ENCODE results near the gene CCDC32. TPM values are rescaled to one million over a fixed set of nuclear protein-coding genes. Genes with fewer than 3 reads are reported as not detected.

The CCDC32 gene
- total RNA-seq, 2 experiments from 2014 or later = 20.9 to 21.3 TPM

DNA sequence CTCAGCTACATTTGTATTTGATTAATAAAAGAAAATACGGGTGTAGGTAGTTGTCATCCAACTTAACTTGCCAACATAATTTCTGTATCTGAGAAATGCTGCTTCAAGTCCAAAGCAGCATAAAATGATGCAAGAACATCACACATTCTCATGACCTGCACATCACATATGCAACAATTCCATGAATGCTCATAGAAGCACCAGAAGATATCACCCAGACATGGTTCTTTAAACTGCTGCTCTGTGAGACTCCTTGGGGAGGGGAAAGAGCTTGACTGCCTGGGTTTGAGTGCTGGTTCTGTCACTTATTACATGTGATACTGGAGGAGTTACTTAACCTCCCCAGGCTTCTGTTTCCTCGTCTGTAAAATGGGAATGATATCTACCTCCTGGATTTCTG, 54.6 kb downstream of the CCDC32 start:
- no peak for ATAC-seq (ENCODE audit: poor library complexity)
- POLR2A ChIA-PET = no interaction called here

GRCh38 chr15:40508216-40508615, 56.6 kb downstream of the CCDC32 start:
- peaks cover 21% of the 10 kb centered on the region for H3K4me1 ChIP-seq (ENCODE audit: insufficient read depth, low read length)
- peaks cover 31% of the 10 kb centered on the region for H3K4me1 Mint-ChIP-seq (ENCODE audit: low read depth)
- H3K27ac ChIP-seq (ENCODE audit: low read depth in 1 of 2, low read length in 2 of 2) = no peak overlapping the region
- no peak overlapping the region for H3K27ac Mint-ChIP-seq
- H3K27me3 ChIP-seq (ENCODE audit: control insufficient read depth in 1 of 2, insufficient read depth in 2 of 2, low read length in 2 of 2) = peaks cover 30 to 60% of the 10 kb centered on the region in 2 experiments
- H3K36me3 Mint-ChIP-seq (ENCODE audit: low read depth) = no peaks in the 10 kb centered on the region
- ATAC-seq (ENCODE audit: poor library complexity) (no peak), DNase-seq (no peak)
- H3K36me3 ChIP-seq (ENCODE audit: insufficient read depth, low read length) = no peaks in the 10 kb centered on the region
- H3K9me3 Mint-ChIP-seq = no peaks in the 10 kb centered on the region
- H3K9me3 ChIP-seq (ENCODE audit: control insufficient read depth in 1 of 2, insufficient read depth in 1 of 2, low read length in 2 of 2) = peaks cover 0 to 6% of the 10 kb centered on the region in 2 experiments
- no peak overlapping the region for H3K4me3 Mint-ChIP-seq
- intact Hi-C loops (cut with DNase I, micrococcal nuclease) = no loop called here
- H3K27me3 Mint-ChIP-seq = peaks cover 82% of the 10 kb centered on the region
- TF ChIP-seq, protein P1, sequence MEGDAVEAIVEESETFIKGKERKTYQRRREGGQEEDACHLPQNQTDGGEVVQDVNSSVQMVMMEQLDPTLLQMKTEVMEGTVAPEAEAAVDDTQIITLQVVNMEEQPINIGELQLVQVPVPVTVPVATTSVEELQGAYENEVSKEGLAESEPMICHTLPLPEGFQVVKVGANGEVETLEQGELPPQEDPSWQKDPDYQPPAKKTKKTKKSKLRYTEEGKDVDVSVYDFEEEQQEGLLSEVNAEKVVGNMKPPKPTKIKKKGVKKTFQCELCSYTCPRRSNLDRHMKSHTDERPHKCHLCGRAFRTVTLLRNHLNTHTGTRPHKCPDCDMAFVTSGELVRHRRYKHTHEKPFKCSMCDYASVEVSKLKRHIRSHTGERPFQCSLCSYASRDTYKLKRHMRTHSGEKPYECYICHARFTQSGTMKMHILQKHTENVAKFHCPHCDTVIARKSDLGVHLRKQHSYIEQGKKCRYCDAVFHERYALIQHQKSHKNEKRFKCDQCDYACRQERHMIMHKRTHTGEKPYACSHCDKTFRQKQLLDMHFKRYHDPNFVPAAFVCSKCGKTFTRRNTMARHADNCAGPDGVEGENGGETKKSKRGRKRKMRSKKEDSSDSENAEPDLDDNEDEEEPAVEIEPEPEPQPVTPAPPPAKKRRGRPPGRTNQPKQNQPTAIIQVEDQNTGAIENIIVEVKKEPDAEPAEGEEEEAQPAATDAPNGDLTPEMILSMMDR (IDR thresholded peaks at IDR 0.05) = no peak
- no peak overlapping the region for H3K4me3 ChIP-seq (ENCODE audit: low read length)
- ChIA-PET CTCF (interaction anchor here (1.1 kb wide), 1 partner anchor 68 kb away, joined by 4 read pairs; the partner anchor contains the start of gene BAHD1), POLR2A (no interaction called here)

More for the DNA sequence above, 54.6 kb downstream of the CCDC32 start:
- DNase-seq = no peak
- no peak overlapping the region for H3K4me3 Mint-ChIP-seq
- TF ChIP-seq, protein P1 (IDR thresholded peaks at IDR 0.05) = no peak
- intact Hi-C loops (cut with DNase I, micrococcal nuclease) = no loop called here
- Histone ChIP-seq H3K4me1 (ENCODE audit: insufficient read depth, low read length) (peaks cover 21% of the 10 kb centered on the region), H3K4me3 (ENCODE audit: low read length) (no peak overlapping the region), H3K9me3 (ENCODE audit: control insufficient read depth in 1 of 2, insufficient read depth in 1 of 2, low read length in 2 of 2) (peaks cover 0 to 6% of the 10 kb centered on the region in 2 experiments), H3K27ac (ENCODE audit: low read depth in 1 of 2, low read length in 2 of 2) (no peak overlapping the region), H3K36me3 (ENCODE audit: insufficient read depth, low read length) (no peaks in the 10 kb centered on the region), H3K27me3 (ENCODE audit: control insufficient read depth in 1 of 2, insufficient read depth in 2 of 2, low read length in 2 of 2) (peaks cover 30 to 52% of the 10 kb centered on the region in 2 experiments)
- no peaks in the 10 kb centered on the region for H3K36me3 Mint-ChIP-seq (ENCODE audit: low read depth)
- no peak overlapping the region for H3K27ac Mint-ChIP-seq
- H3K27me3 Mint-ChIP-seq = peaks cover 84% of the 10 kb centered on the region
- CTCF ChIA-PET = no interaction called here
- H3K9me3 Mint-ChIP-seq = no peaks in the 10 kb centered on the region
- H3K4me1 Mint-ChIP-seq (ENCODE audit: low read depth) = peaks cover 31% of the 10 kb centered on the region

GRCh38 chr15:40506964-40507571, 57.8 kb downstream of the CCDC32 start:
- peak; percentile 37 to 77 (median 60) for DNase-seq
- Histone ChIP-seq H3K27me3 (ENCODE audit: control insufficient read depth in 1 of 2, insufficient read depth in 2 of 2, low read length in 2 of 2) (peaks cover 30 to 53% of the 10 kb centered on the region in 2 experiments), H3K9me3 (ENCODE audit: control insufficient read depth in 1 of 2, insufficient read depth in 1 of 2, low read length in 2 of 2) (peaks cover 0 to 6% of the 10 kb centered on the region in 2 experiments), H3K4me1 (ENCODE audit: insufficient read depth, low read length) (peaks cover 21% of the 10 kb centered on the region), H3K36me3 (ENCODE audit: insufficient read depth, low read length) (no peaks in the 10 kb centered on the region), H3K27ac (ENCODE audit: low read depth in 1 of 2, low read length in 2 of 2) (no peak overlapping the region), H3K4me3 (ENCODE audit: low read length) (no peak overlapping the region)
- Mint-ChIP-seq H3K9me3 (no peaks in the 10 kb centered on the region), H3K27me3 (peaks cover 81% of the 10 kb centered on the region), H3K36me3 (ENCODE audit: low read depth) (no peaks in the 10 kb centered on the region), H3K4me3 (no peak overlapping the region), H3K27ac (no peak overlapping the region), H3K4me1 (ENCODE audit: low read depth) (peaks cover 27% of the 10 kb centered on the region)
- intact Hi-C loops (cut with DNase I, micrococcal nuclease) = loop anchor here in 1 of 2 experiments (1.0 kb wide), 2 partner anchors 66 to 163 kb away; no protein-coding TSS in a partner anchor
- peak; percentile 77 for ATAC-seq (ENCODE audit: poor library complexity)
- CTCF ChIA-PET = interaction anchor here (0.6 to 1.5 kb wide), 9 partner anchors 13 to 469 kb away, joined by 3 to 13 read pairs (median 3); partner anchors contain the start of genes BAHD1 and CHST14
- POLR2A ChIA-PET = interaction anchor here (0.9 kb wide), 2 partner anchors 57 to 66 kb away, joined by 3 to 5 read pairs; partner anchors contain the start of gene BAHD1
- TF ChIP-seq, protein P1 (IDR thresholded peaks at IDR 0.05) = peak; percentile 70

Other genes with a start within 250 kb of the CCDC32 start
- gene INAFM2, start 241.3 kb downstream of the CCDC32 start, total RNA-seq = 1 to 10 TPM; 6.8 to 7.0 TPM
- 1 to 10 TPM; 1.0 to 1.5 TPM for gene CCDC9B, start 224.1 kb downstream of the CCDC32 start, total RNA-seq
- gene PHGR1, start 214.0 kb downstream of the CCDC32 start, total RNA-seq = not detected
- gene DISP2, start 206.8 kb downstream of the CCDC32 start, total RNA-seq = under 1 TPM; 0.03 to 0.06 TPM
- gene KNSTRN, start 182.3 kb downstream of the CCDC32 start, total RNA-seq = 1 to 10 TPM; 2.8 to 3.0 TPM
- 10 to 100 TPM; 30.7 to 31.9 TPM for gene IVD, start 159.2 kb downstream of the CCDC32 start, total RNA-seq
- gene BAHD1, start 124.1 kb downstream of the CCDC32 start, total RNA-seq = 10 to 100 TPM; 20.3 to 21.5 TPM
- 1 to 10 TPM; 4.6 to 5.1 TPM for gene CHST14, start 94.1 kb downstream of the CCDC32 start, total RNA-seq
- gene RPUSD2, start 4.3 kb upstream of the CCDC32 start, total RNA-seq = 10 to 100 TPM; 18.8 to 21.0 TPM
- gene KNL1, start 29.2 kb upstream of the CCDC32 start, total RNA-seq = under 1 TPM; 0.59 to 0.69 TPM
- 1 to 10 TPM in 1 of 2 experiments, under 1 TPM in 1; 0.64 to 1.5 TPM for gene RAD51, start 130.1 kb upstream of the CCDC32 start, total RNA-seq
- gene RMDN3, start 190.2 kb upstream of the CCDC32 start, total RNA-seq = 10 to 100 TPM; 29.1 to 30.3 TPM
- gene GCHFR, start 199.0 kb upstream of the CCDC32 start, total RNA-seq = 10 to 100 TPM; 13.5 to 14.8 TPM
- under 1 TPM; 0.77 to 0.98 TPM for gene C15orf62, start 204.9 kb upstream of the CCDC32 start, total RNA-seq
- 10 to 100 TPM; 12.0 to 13.0 TPM for gene ZFYVE19, start 242.0 kb upstream of the CCDC32 start, total RNA-seq
- 10 to 100 TPM; 14.4 to 17.9 TPM for gene DNAJC17, start 242.4 kb upstream of the CCDC32 start, total RNA-seq

Measured in CD4-positive, alpha-beta T cell (primary cell).